Muscle layer of duodenum (tissue), 2 donors: ENCODE results near the gene PTPRE.

Experiments
- H3K27ac ChIP-seq: one replicate; pipeline ENCODE4 v1.7.0; 2013; ENCODE audit warnings: mild to moderate bottlenecking, low read length
- H3K27me3 ChIP-seq: one replicate; pipeline ENCODE4 v1.7.0; 2013; ENCODE audit warnings: low read depth, mild to moderate bottlenecking, control low read depth, low read length
- H3K36me3 ChIP-seq, 2 donors: one replicate each; pipeline ENCODE4 v1.7.0; 2013; ENCODE audit warnings: low read length in 2 of 2, control low read depth in 1 of 2, mild to moderate bottlenecking in 1 of 2; ENCODE audit not compliant: insufficient read depth in 2 of 2, control insufficient read depth in 1 of 2
- H3K4me1 ChIP-seq, 2 donors: one replicate each; pipeline ENCODE4 v1.7.0; 2013; ENCODE audit warnings: low read length in 2 of 2, mild to moderate bottlenecking in 2 of 2, control low read depth in 1 of 2, moderate library complexity in 1 of 2; ENCODE audit not compliant: insufficient read depth in 2 of 2, control insufficient read depth in 1 of 2
- H3K4me3 ChIP-seq, 2 donors: one replicate each; pipeline ENCODE4 v1.7.0; 2013; ENCODE audit warnings: low read length in 2 of 2, low read depth in 1 of 2, mild to moderate bottlenecking in 1 of 2
- H3K9me3 ChIP-seq, 2 donors: one replicate each; pipeline ENCODE4 v1.7.0; 2013; ENCODE audit warnings: low read length in 2 of 2, control low read depth in 1 of 2, mild to moderate bottlenecking in 1 of 2; ENCODE audit not compliant: control insufficient read depth in 1 of 2
- donor health status: healthy.

Gene PTPRE

GRCh38 chr10:127906548-127907377 lies at the start of gene PTPRE:
Gene PTPRE (plus strand): TSS chr10:127907103. CDS start chr10:128040882, 133,779 bp downstream.
- peaks cover 0 to 23% of the 10 kb centered on the region in 2 donors for H3K4me1 ChIP-seq
- peak within 1 kb of the TSS; percentile 65 for H3K27ac ChIP-seq
- H3K27me3 ChIP-seq: peaks cover 3% of the 10 kb centered on the region
- no peaks in the 10 kb centered on the region for H3K9me3 ChIP-seq
- peak within 1 kb of the TSS; percentile 55 to 66 for H3K4me3 ChIP-seq
- H3K36me3 ChIP-seq: no peaks in the 10 kb centered on the region

GRCh38 chr10:127860592-127860991 lies 46.3 kb upstream of the PTPRE start:
- Histone ChIP-seq H3K36me3 (no peaks in the 10 kb centered on the region), H3K27me3 (no peaks in the 10 kb centered on the region)

GRCh38 chr10:127863231-127863825 lies 43.6 kb upstream of the PTPRE start:
- no peaks in the 10 kb centered on the region for H3K4me1 ChIP-seq
- peaks cover 7 to 9% of the 10 kb centered on the region in 2 donors for H3K9me3 ChIP-seq
- H3K36me3 ChIP-seq: no peaks in the 10 kb centered on the region
- H3K4me3 ChIP-seq: no peak overlapping the region
- no peaks in the 10 kb centered on the region for H3K27me3 ChIP-seq
- H3K27ac ChIP-seq: no peak overlapping the region

More at GRCh38 chr10:127860592-127860991, 46.3 kb upstream of the PTPRE start:
- Histone ChIP-seq H3K4me1 (no peaks in the 10 kb centered on the region), H3K4me3 (no peak overlapping the region), H3K27ac (no peak overlapping the region), H3K9me3 (peaks cover 7 to 9% of the 10 kb centered on the region in 2 donors)

GRCh38 chr10:127866276-127867013 lies 40.5 kb upstream of the PTPRE start:
- H3K27ac ChIP-seq: no peak overlapping the region
- no peak overlapping the region for H3K4me3 ChIP-seq
- H3K9me3 ChIP-seq: peaks cover 7 to 13% of the 10 kb centered on the region in 2 donors
- no peaks in the 10 kb centered on the region for H3K36me3 ChIP-seq
- no peaks in the 10 kb centered on the region for H3K27me3 ChIP-seq
- H3K4me1 ChIP-seq: peaks cover 0 to 2% of the 10 kb centered on the region in 2 donors

- Histone ChIP-seq H3K4me3 (no peak overlapping the region), H3K27ac (no peak overlapping the region), H3K27me3 (no peaks in the 10 kb centered on the region), H3K9me3 (peaks cover 7 to 13% of the 10 kb centered on the region in 2 donors), H3K36me3 (no peaks in the 10 kb centered on the region), H3K4me1 (peaks cover 5 to 10% of the 10 kb centered on the region in 2 donors)
Measured at GRCh38 chr10:127867805-127868204, 39.1 kb upstream of the PTPRE start.

- no peak overlapping the region for H3K4me3 ChIP-seq
- peaks cover under 1 to 5% of the 10 kb centered on the region in 2 donors for H3K9me3 ChIP-seq
- H3K36me3 ChIP-seq: no peaks in the 10 kb centered on the region
- H3K4me1 ChIP-seq: peaks cover 5 to 10% of the 10 kb centered on the region in 2 donors
- no peaks in the 10 kb centered on the region for H3K27me3 ChIP-seq
- no peak overlapping the region for H3K27ac ChIP-seq
Measured at GRCh38 chr10:127869329-127869728, 37.6 kb upstream of the PTPRE start.

- Histone ChIP-seq H3K4me3 (no peak overlapping the region), H3K27me3 (no peaks in the 10 kb centered on the region), H3K9me3 (peaks cover 0 to 5% of the 10 kb centered on the region in 2 donors), H3K27ac (no peak overlapping the region), H3K36me3 (no peaks in the 10 kb centered on the region), H3K4me1 (peaks cover 5 to 10% of the 10 kb centered on the region in 2 donors)
Measured at GRCh38 chr10:127871631-127872010, 35.3 kb upstream of the PTPRE start.

GRCh38 chr10:127872011-127872761 lies 34.7 kb upstream of the PTPRE start:
- peak overlapping the region in 1 of 2 donors; percentile 39 for H3K4me3 ChIP-seq
- no peaks in the 10 kb centered on the region for H3K36me3 ChIP-seq
- peaks cover 0 to 5% of the 10 kb centered on the region in 2 donors for H3K9me3 ChIP-seq
- no peak overlapping the region for H3K27ac ChIP-seq
- H3K27me3 ChIP-seq: no peaks in the 10 kb centered on the region
- peaks cover 5 to 10% of the 10 kb centered on the region in 2 donors for H3K4me1 ChIP-seq

GRCh38 chr10:127872871-127873600 lies 33.9 kb upstream of the PTPRE start:
- no peak overlapping the region for H3K27ac ChIP-seq

GRCh38 chr10:127873901-127874470 lies 32.9 kb upstream of the PTPRE start:
- H3K36me3 ChIP-seq: no peaks in the 10 kb centered on the region
- H3K4me1 ChIP-seq: peaks cover 5 to 10% of the 10 kb centered on the region in 2 donors
- H3K27ac ChIP-seq: no peak overlapping the region
- H3K27me3 ChIP-seq: no peaks in the 10 kb centered on the region
- no peak overlapping the region for H3K4me3 ChIP-seq
- H3K9me3 ChIP-seq: peaks cover 0 to 5% of the 10 kb centered on the region in 2 donors

More at GRCh38 chr10:127872871-127873600, 33.9 kb upstream of the PTPRE start:
- Histone ChIP-seq H3K4me1 (peaks cover 5 to 10% of the 10 kb centered on the region in 2 donors), H3K9me3 (peaks cover 0 to 5% of the 10 kb centered on the region in 2 donors), H3K36me3 (no peaks in the 10 kb centered on the region), H3K4me3 (no peak overlapping the region), H3K27me3 (no peaks in the 10 kb centered on the region)
